IPS DF 19.7 (cell line): ENCODE results near the gene SERBP1.
"Not testable (repeated sequence)": the region's sequence is repeated elsewhere in the genome, so short reads cannot be mapped to it uniquely, and the experiment has no call there.

Source experiments
- DNase-seq: peaks from one replicate; pipeline ENCODE4 v3.0.0-alpha.2; 2013; ENCODE audit warnings: low read depth, low spot score

Gene SERBP1

GRCh38 chr1:67440339-67440738, 10.1 kb upstream of the SERBP1 start:
- DNase-seq, result no peak

GRCh38 chr1:67439277-67440029, 9.3 kb upstream of the SERBP1 start:
- DNase-seq, result no peak

- no peak for DNase-seq
Observed at GRCh38 chr1:67437961-67438360, 7.8 kb upstream of the SERBP1 start.

GRCh38 chr1:67436511-67437055, 6.4 kb upstream of the SERBP1 start:
- DNase-seq, result no peak

GRCh38 chr1:67434491-67434890, 4.3 kb upstream of the SERBP1 start:
- no peak for DNase-seq

GRCh38 chr1:67433837-67434236, 3.6 kb upstream of the SERBP1 start:
- DNase-seq, result no peak

- DNase-seq, result no peak
Observed at GRCh38 chr1:67432745-67433144, 2.5 kb upstream of the SERBP1 start.

GRCh38 chr1:67431869-67432578, 1.8 kb upstream of the SERBP1 start:
- no peak for DNase-seq

GRCh38 chr1:67431156-67431765, 1.1 kb upstream of the SERBP1 start:
- DNase-seq, result no peak

- DNase-seq, result no peak
Observed at GRCh38 chr1:67429528-67430357, 459 bp downstream of the SERBP1 start.

- DNase-seq, result no peak
Observed at GRCh38 chr1:67429011-67429527, 1.1 kb downstream of the SERBP1 start.

GRCh38 chr1:67427947-67428346, 2.3 kb downstream of the SERBP1 start:
- no peak for DNase-seq

- no peak for DNase-seq
Observed at GRCh38 chr1:67427465-67427864, 2.7 kb downstream of the SERBP1 start.

- DNase-seq, result no peak
Observed at GRCh38 chr1:67420835-67421492, 9.2 kb downstream of the SERBP1 start.

GRCh38 chr1:67418839-67419586, 11.2 kb downstream of the SERBP1 start:
- DNase-seq, result no peak

- DNase-seq, result not testable (repeated sequence)
Observed at GRCh38 chr1:67417733-67418132, 12.5 kb downstream of the SERBP1 start.

GRCh38 chr1:67415041-67415440, 15.2 kb downstream of the SERBP1 start:
- no peak for DNase-seq

- no peak for DNase-seq
Observed at GRCh38 chr1:67414574-67414973, 15.6 kb downstream of the SERBP1 start.

GRCh38 chr1:67413101-67413500, 17.1 kb downstream of the SERBP1 start:
- DNase-seq, result not testable (repeated sequence)

GRCh38 chr1:67408148-67408547, 22.1 kb downstream of the SERBP1 start:
- DNase-seq, result no peak
